Measurements from ENCODE around the gene KRT36.

Gene KRT36

DNA sequence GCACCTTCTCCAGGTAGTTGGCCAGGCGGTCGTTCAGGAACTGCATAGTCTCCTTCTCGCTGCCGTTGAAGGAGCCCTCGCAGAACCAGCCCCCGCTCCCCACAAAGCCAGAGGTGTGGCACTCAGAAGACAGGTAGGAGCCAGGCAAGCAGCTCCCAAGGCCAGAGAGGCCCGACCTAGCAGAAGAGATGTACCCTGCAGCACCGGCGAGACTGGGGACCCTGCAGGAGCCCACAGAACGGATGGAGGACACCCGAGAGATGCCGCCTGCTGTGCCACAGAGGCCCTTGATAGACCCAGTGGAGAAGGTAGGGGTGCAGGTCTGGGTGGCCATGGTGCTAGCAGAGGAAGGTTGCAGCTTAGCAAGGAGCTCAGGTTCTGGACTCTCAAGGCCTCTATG lies at the start of gene KRT36:
KRT36 (minus strand) TSS at position 380 of the 400 bp plus-strand sequence; CDS start at position 334, 46 bp downstream.
- DNase-seq (ENCODE audit: low read depth), result no peak
- TF ChIP-seq, protein P1, sequence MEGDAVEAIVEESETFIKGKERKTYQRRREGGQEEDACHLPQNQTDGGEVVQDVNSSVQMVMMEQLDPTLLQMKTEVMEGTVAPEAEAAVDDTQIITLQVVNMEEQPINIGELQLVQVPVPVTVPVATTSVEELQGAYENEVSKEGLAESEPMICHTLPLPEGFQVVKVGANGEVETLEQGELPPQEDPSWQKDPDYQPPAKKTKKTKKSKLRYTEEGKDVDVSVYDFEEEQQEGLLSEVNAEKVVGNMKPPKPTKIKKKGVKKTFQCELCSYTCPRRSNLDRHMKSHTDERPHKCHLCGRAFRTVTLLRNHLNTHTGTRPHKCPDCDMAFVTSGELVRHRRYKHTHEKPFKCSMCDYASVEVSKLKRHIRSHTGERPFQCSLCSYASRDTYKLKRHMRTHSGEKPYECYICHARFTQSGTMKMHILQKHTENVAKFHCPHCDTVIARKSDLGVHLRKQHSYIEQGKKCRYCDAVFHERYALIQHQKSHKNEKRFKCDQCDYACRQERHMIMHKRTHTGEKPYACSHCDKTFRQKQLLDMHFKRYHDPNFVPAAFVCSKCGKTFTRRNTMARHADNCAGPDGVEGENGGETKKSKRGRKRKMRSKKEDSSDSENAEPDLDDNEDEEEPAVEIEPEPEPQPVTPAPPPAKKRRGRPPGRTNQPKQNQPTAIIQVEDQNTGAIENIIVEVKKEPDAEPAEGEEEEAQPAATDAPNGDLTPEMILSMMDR (IDR thresholded peaks at IDR 0.05; ENCODE audit: low read depth, low read length, missing control alignments), result no peak

DNA sequence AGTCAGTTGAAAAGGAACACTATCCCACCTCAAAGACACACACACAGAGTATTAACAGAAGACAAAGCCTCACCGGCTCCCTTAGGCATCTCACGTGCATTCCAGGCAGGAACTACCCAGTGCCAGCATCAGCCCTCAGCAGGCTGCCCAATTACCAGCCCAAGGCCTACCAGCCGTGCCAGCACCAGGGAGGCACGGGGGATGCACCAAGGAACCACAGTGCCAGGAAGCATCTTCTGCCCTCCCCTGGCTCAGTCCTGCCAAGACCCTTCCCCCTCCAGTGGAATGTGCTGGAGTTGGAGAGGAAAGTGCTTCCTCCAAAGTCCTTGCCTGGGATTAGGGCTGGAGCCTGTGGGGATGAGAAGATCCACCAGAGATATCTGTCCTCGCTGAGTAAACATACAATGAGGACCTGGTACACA lies 49.4 kb upstream of the KRT36 start:
- TF ChIP-seq, protein P1 (IDR thresholded peaks at IDR 0.05; ENCODE audit: low read depth, low read length, missing control alignments), result no peak
- no peak overlapping the region for H3K4me3 ChIP-seq (ENCODE audit: low read depth, low read length)
- DNase-seq (ENCODE audit: low read depth), result no peak

More for the DNA sequence above, at the start of gene KRT36:
- no peak within 1 kb of the TSS for H3K4me3 ChIP-seq (ENCODE audit: low read depth, low read length)

DNA sequence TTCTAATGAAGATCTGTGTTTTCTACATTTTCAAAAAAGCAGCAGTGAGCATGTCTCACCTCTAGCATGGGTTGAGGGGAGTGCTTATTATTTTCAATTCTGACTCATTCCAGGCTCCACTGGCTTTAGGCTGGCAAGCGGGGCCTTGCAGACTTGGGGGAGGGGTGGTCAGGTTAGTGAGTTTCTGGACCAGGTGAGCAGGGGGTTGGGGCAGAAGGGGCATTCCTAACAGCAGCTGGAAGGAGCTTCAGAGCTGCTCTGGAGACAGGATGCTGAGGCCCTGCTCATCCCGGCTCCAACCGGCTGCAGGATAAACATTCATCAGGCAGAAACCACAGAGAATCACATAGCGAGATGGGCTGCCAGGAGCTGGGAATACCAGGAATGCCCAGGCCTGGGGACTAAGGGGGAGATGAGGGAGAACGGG lies 48.9 kb upstream of the KRT36 start:
- no peak overlapping the region for H3K4me3 ChIP-seq (ENCODE audit: low read depth, low read length)
- TF ChIP-seq, protein P1 (IDR thresholded peaks at IDR 0.05; ENCODE audit: low read depth, low read length, missing control alignments), result no peak
- DNase-seq (ENCODE audit: low read depth), result no peak

DNA sequence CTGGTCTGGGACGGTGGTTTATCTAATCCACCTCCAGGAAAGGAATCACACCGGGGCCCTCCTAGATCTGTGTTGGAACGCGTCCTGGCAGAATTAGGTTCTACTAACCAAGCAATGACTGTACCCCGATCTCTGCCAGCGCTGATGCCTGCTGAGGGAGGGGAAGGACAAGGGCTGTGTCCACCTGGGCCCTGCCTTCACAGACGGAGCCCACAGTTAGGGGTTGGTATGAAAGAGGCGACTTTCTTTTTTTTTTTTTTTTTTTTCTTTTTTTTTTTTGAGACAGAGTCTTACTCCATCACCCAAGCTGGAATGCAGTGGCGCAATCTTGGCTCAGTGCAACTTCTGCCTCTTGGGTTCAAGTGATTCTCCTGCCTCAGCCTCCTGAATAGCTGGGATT lies 48.3 kb upstream of the KRT36 start:
- no peak for DNase-seq (ENCODE audit: low read depth)
- TF ChIP-seq, protein P1 (IDR thresholded peaks at IDR 0.05; ENCODE audit: low read depth, low read length, missing control alignments), result no peak
- H3K4me3 ChIP-seq (ENCODE audit: low read depth, low read length), result no peak overlapping the region

DNA sequence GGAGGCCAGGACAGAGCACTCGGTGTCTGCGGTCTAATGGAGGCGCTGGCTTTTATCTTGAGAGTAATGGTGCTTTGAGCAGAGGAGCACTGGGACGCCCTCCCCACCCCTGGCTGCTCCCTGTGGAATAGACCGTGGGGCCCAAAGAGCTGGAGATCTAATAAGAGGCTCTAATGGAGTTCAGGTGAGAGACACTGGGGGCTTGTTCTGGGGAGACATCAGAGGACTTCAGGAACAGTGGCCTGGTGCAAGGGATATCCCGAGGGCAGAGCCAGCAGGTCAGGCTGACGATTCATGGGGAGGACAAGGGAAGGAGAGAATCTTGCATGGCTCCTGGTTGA lies 47.9 kb upstream of the KRT36 start:
- no peak overlapping the region for H3K4me3 ChIP-seq (ENCODE audit: low read depth, low read length)
- no peak for DNase-seq (ENCODE audit: low read depth)
- TF ChIP-seq, protein P1 (IDR thresholded peaks at IDR 0.05; ENCODE audit: low read depth, low read length, missing control alignments), result no peak

DNA sequence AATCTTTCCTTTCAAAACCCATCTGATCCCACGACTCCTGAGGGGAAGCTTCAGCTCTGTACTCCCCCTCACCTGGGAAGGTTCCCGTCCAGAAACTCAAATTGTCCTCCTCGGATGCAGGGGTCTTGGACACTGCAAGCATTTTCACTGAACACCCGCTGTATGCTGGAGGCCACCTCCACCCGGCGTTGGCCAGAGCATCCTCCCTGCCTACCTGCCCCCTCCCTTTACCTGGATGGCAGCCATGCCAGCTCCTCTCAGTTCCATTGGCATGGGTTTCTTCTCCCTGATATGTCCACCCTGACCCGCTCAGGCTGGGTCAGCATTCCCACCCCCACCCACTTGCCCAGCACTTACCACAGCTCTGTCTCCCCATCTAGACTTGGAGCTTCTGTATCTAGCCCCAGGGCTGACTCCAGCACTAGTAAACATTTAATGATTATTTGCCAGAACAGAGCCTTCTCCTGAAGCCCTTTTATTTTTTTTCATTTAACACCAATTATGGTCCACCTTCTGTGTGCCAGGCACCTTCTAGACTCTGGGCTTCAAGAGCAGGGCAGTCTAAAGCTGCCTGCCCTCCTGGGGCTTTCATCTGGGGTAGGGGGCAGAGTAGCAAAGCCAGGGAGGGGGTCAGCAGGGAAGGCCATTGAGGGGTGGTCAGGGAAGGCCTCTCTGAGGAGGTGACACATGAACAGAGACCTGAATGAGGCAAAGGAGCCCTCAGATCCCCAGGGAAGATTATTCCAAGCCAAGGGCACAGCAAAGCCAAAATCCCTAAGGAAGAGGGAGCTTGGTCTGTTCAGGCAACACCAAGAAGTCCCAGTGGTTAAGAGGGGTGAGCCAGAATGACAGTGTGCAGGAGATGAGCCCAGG lies 47.3 kb upstream of the KRT36 start:
- no peak for DNase-seq (ENCODE audit: low read depth)
- TF ChIP-seq, protein P1 (IDR thresholded peaks at IDR 0.05; ENCODE audit: low read depth, low read length, missing control alignments), result no peak
- H3K4me3 ChIP-seq (ENCODE audit: low read depth, low read length), result no peak overlapping the region

All from GM12864 (cell line).